ENCODE measurements around the gene SH3GL1. TPM values are rescaled to one million over a fixed set of nuclear protein-coding genes. Genes with fewer than 3 reads are reported as not detected.
A peak's percentile ranks its signal among the peaks of the same experiment; 100 is the strongest.
"Not testable (repeated sequence)": the region's sequence is repeated elsewhere in the genome, so short reads cannot be mapped to it uniquely, and the experiment has no call there.

SH3GL1 gene
- total and polyA plus RNA-seq, 5 experiments from 2014 or later, result 11.8 to 38.6 (median 20.4) TPM

DNA sequence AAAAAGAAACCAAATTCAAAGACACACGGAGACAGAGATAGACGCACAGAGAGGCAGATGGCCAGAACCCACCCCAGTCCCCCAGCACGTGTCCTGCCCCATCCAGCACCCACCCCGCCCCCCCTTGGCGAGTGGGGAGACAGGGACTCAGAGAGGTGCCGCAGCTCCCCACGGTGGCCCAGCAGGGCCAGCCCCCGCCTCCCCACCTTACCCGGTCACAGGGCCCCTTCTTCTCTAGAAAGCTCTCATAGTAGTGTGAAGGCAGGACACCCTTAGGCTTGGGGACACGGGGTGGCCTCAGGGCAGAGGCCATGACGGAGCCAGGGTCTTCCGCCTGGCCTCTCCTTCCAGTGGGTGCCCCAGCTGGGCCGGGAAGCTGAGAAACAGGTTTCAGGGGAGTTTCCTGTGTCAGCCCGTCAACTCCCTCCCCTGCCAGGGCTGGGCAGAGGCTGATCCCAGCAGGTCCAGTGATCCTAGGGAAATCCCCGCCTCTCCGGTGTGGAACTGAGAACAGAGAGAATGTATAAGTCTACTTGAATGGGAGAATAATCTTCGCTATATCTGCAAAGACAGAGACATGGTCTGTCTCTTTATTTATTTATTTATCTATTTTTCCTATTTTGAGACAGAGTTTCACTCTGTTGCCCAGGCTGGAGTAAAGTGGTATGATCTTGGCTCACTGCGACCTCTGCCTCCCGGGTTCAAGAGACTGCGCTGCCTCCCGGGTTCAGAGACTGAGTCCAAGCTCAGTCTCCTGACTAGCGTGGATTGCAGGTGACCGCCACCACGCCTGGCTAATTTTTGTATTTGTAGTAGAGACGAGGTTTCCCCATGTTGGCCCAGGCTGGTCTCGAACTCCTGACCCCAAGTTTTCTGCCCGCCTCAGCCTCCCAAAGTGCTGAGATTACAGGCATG is 61.6 kb downstream of the SH3GL1 start, which contains the start of gene STAP2:
Gene STAP2, minus strand, starts transcription at position 387 of the 915 bp plus-strand sequence. Its CDS starts 74 bp downstream, at position 313.
- Mint-ChIP-seq H3K4me1 (peaks cover 25 to 33% (median 30%) of the 10 kb centered on the region in 4 donors), H3K4me3 (peak within 1 kb of the TSS; percentile 82 to 95 (median 87)), H3K27ac (peak within 1 kb of the TSS; percentile 69 to 97 (median 92)), H3K9me3 (peaks cover 0 to 18% (median 0%) of the 10 kb centered on the region in 9 donors), H3K36me3 (peaks cover 0 to 2% (median 0%) of the 10 kb centered on the region in 3 donors), H3K27me3 (peaks cover 0 to 2% (median 0%) of the 10 kb centered on the region in 5 donors)
- ATAC-seq, result no peak
- DNase-seq, result peak in 4 of 10 donors; percentile 15 to 36 (median 28)
- POLR2A ChIA-PET, result interaction anchor here (0.9 to 1.5 kb wide), 2 partner anchors 11 to 14 kb away, joined by 4 to 6 read pairs; no protein-coding TSS in a partner anchor

DNA sequence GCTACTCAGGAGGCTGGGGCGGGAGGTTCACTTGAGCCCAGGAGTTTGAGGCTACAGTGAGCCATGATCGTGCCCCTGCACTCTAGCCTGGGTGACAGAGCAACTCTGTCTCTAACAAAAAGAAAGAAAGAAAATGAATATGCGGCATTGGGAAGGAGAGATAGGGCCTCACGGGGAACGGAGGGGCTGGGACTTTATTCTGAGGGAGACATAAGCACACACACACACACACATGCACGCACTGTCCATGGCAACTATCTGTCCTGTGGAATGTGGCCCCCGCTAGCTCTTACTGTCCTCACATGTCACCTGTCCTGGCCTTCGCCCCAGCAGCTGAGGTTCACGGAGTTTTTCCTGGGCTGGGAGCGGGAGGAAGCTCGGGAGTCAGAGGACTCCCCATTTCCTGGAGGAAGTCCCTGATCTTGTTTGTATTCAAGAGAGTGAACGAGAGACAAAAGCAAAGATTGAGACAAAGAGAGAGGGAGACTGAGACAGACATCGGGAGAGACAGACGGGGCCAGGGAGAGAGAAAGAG is 62.4 kb downstream of the SH3GL1 start:
- peaks cover 0 to 18% (median 0%) of the 10 kb centered on the region in 9 donors for H3K9me3 Mint-ChIP-seq
- peaks cover 23 to 33% (median 27%) of the 10 kb centered on the region in 4 donors for H3K4me1 Mint-ChIP-seq
- peak in 1 of 10 donors; percentile 26 for DNase-seq
- no peak for ATAC-seq
- peaks cover 0 to 2% (median 0%) of the 10 kb centered on the region in 5 donors for H3K27me3 Mint-ChIP-seq
- H3K27ac Mint-ChIP-seq, result peak overlapping the region; percentile 68 to 97 (median 92)
- peaks cover 0 to 2% (median 0%) of the 10 kb centered on the region in 3 donors for H3K36me3 Mint-ChIP-seq
- POLR2A ChIA-PET, result interaction anchor here (0.7 to 1.5 kb wide), 3 partner anchors 10 to 15 kb away, joined by 4 to 6 read pairs (median 4); no protein-coding TSS in a partner anchor
- peak overlapping the region; percentile 82 to 95 (median 87) for H3K4me3 Mint-ChIP-seq

DNA sequence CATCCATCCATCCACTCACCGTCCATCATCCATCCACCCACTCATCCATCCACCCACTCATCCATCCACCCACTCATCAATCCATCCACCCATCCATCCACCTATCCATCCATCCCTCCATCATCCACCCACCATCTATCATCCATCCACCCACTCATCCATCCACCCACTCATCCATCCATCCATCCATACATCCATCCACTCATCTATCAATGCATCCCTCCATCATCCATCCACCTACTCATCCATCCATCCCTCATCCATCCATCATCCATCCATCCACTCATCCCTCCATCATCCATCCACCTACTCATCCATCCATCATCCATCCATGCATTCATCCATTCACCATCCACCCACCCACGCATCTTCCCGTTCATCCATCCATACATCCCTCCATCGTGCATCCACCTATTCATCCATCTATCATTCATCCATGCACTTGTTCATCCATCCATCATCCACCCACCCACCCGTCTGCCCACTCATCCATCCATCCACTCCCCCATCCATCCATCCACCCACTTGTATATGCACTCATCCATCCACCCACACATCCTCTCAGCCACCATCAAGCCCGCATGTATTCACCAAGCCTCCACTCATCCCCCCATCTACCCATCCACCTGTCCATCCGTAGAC is 65.3 kb downstream of the SH3GL1 start:
- H3K4me1 Mint-ChIP-seq, result peaks cover 13 to 23% (median 21%) of the 10 kb centered on the region in 4 donors
- peak overlapping the region in 4 of 10 donors; percentile 2 to 91 (median 23) for H3K27ac Mint-ChIP-seq
- no peak overlapping the region for H3K4me3 Mint-ChIP-seq
- H3K27me3 Mint-ChIP-seq, result no peaks in the 10 kb centered on the region
- POLR2A ChIA-PET, result no interaction called here
- no peak for ATAC-seq
- peaks cover 0 to 2% (median 0%) of the 10 kb centered on the region in 3 donors for H3K36me3 Mint-ChIP-seq
- no peak for DNase-seq
- peaks cover 0 to 18% (median 0%) of the 10 kb centered on the region in 9 donors for H3K9me3 Mint-ChIP-seq

DNA sequence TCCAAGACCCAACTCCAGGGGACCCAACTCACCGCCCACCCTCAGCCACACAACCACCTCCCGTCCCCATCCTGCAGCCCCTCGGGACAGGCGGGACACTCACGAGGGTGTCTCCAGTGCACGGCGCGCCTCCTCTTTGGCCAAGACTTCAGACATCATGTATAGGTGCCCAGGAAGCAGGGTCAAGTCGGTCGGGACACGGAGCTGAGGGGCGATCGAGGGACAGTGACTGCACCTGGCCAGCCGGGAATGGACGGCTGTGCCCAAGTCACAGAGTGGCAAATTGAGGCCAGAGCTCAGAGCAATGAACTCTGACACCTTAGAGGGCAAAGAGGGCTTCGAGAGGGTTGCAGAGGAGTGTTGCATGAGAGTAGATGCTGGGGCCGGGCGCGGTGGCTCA is 70.5 kb downstream of the SH3GL1 start:
- Mint-ChIP-seq H3K4me3 (peak overlapping the region in 6 of 10 donors; percentile 18 to 85 (median 54)), H3K27me3 (peaks cover 0 to 4% (median 0%) of the 10 kb centered on the region in 5 donors), H3K27ac (peak overlapping the region in 3 of 10 donors; percentile 28 to 95 (median 74)), H3K9me3 (peaks cover 0 to 9% (median 0%) of the 10 kb centered on the region in 9 donors), H3K4me1 (peaks cover 15 to 41% (median 33%) of the 10 kb centered on the region in 4 donors), H3K36me3 (peaks cover 0 to 2% (median 0%) of the 10 kb centered on the region in 3 donors)
- DNase-seq, result no peak
- POLR2A ChIA-PET, result interaction anchor here (0.6 to 2.7 kb wide), 2 partner anchors 13 to 98 kb away, joined by 4 to 13 read pairs; partner anchors contain the start of gene MPND
- no peak for ATAC-seq

DNA sequence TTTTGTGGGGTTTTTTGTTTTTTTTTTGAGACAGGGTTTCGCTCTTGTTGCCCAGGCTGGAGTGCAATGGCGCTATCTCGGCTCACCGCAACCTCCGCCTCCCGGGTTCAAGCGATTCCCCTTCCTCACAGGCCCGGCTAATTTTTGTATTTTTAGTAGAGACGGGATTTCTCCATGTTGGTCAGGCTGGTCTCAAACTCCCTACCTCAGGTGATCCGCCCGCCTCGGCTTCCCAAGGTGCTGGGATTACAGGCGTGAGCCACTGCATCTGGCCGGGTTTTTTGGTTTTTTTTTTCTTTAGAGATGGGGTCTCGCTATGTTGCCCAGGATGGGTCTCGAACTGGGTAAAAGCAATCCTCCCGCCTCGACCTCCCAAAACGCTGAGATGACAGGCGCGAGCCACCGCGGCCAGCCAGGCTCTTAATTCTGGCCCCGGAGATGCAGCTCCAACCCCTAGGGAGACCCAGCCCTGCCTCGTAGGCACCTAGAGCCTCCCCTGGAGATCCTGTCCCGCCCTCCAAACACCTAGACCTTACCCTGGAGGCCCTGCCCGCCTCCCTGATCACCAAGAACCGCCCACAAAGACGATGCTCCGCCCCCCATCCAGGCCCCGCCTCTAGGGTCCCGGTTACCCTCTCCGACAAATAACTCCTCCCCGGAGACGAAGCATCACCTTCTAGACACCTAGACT is 71.2 kb downstream of the SH3GL1 start:
- H3K27ac Mint-ChIP-seq, result peak overlapping the region in 9 of 10 donors; percentile 62 to 98 (median 91)
- H3K36me3 Mint-ChIP-seq, ATAC-seq, H3K27me3 Mint-ChIP-seq, H3K9me3 Mint-ChIP-seq: not testable (repeated sequence)
- POLR2A ChIA-PET, result interaction anchor here (0.6 to 2.7 kb wide), 3 partner anchors 8 to 97 kb away, joined by 3 to 13 read pairs (median 4); partner anchors contain the start of gene MPND
- DNase-seq, result peak in 4 of 10 donors; percentile 37 to 51 (median 42)
- peaks cover 13 to 39% (median 33%) of the 10 kb centered on the region in 4 donors for H3K4me1 Mint-ChIP-seq
- H3K4me3 Mint-ChIP-seq, result peak overlapping the region; percentile 75 to 95 (median 85)

GRCh38 chr19:4328243-4328990 is 71.9 kb downstream of the SH3GL1 start:
- Mint-ChIP-seq H3K4me1 (peaks cover 11 to 39% (median 33%) of the 10 kb centered on the region in 4 donors), H3K27ac (peak overlapping the region; percentile 43 to 98 (median 88)), H3K9me3 (no peaks in the 10 kb centered on the region), H3K36me3 (no peaks in the 10 kb centered on the region), H3K27me3 (peaks cover 0 to 4% (median 0%) of the 10 kb centered on the region in 5 donors), H3K4me3 (peak overlapping the region; percentile 75 to 95 (median 85))
- POLR2A ChIA-PET, result interaction anchor here (0.5 to 2.7 kb wide), 10 partner anchors 8 to 640 kb away, joined by 3 to 18 read pairs (median 3); partner anchors contain the start of genes MPND and TMIGD2
- ATAC-seq (peak; percentile 82 to 87), DNase-seq (peak; percentile 87 to 99 (median 94))

DNA sequence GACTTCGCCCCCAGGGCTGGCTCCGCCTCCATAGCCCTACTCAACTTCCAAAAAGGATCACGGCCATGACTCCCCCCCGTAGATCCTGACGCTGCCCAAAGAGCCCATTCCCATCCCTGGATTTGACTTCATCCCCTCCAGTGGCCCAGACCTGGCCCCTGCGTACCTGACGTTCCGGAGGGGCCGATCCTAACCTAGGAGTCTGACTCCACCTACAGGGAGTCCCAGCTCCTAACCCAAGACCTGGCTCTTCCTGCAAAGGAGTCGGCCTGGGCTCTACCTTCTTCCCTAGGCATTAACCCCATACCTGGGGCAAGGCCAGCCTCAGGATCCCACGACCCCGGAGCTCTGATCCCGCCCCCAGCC is 72.5 kb downstream of the SH3GL1 start:
- peaks cover 11 to 39% (median 33%) of the 10 kb centered on the region in 4 donors for H3K4me1 Mint-ChIP-seq
- H3K4me3 Mint-ChIP-seq, result peak overlapping the region; percentile 71 to 95 (median 85)
- H3K9me3 Mint-ChIP-seq, result no peaks in the 10 kb centered on the region
- H3K27me3 Mint-ChIP-seq, result peaks cover 0 to 4% (median 0%) of the 10 kb centered on the region in 5 donors
- peak; percentile 16 to 28 for ATAC-seq
- no peak for DNase-seq
- H3K27ac Mint-ChIP-seq, result peak overlapping the region in 7 of 10 donors; percentile 62 to 95 (median 86)
- H3K36me3 Mint-ChIP-seq, result no peaks in the 10 kb centered on the region
- POLR2A ChIA-PET, result interaction anchor here (0.5 to 1.3 kb wide), 8 partner anchors 10 to 640 kb away, joined by 3 to 18 read pairs (median 3); partner anchors contain the start of genes MPND and TMIGD2

GRCh38 chr19:4327252-4327876 is 73.0 kb downstream of the SH3GL1 start:
- no peaks in the 10 kb centered on the region for H3K9me3 Mint-ChIP-seq
- POLR2A ChIA-PET, result interaction anchor here (0.9 to 1.3 kb wide), 6 partner anchors 16 to 639 kb away, joined by 3 to 18 read pairs (median 3); partner anchors contain the start of genes MPND and TMIGD2
- H3K36me3 Mint-ChIP-seq, result no peaks in the 10 kb centered on the region

GRCh38 chr19:4326837-4327251 is 73.5 kb downstream of the SH3GL1 start:
- Mint-ChIP-seq H3K27ac (peak overlapping the region in 2 of 10 donors; percentile 34 to 79), H3K27me3 (peaks cover 0 to 4% (median 0%) of the 10 kb centered on the region in 5 donors), H3K4me1 (peaks cover 11 to 39% (median 33%) of the 10 kb centered on the region in 4 donors), H3K36me3 (no peaks in the 10 kb centered on the region), H3K4me3 (peak overlapping the region; percentile 71 to 95 (median 85)), H3K9me3 (no peaks in the 10 kb centered on the region)
- DNase-seq (peak in 4 of 10 donors; percentile 21 to 50 (median 33)), ATAC-seq (no peak)
- POLR2A ChIA-PET, result no interaction called here

More at GRCh38 chr19:4327252-4327876, 73.0 kb downstream of the SH3GL1 start:
- Mint-ChIP-seq H3K27ac (peak overlapping the region in 7 of 10 donors; percentile 73 to 95 (median 86)), H3K27me3 (peaks cover 0 to 4% (median 0%) of the 10 kb centered on the region in 5 donors), H3K4me1 (peaks cover 11 to 39% (median 33%) of the 10 kb centered on the region in 4 donors), H3K4me3 (peak overlapping the region; percentile 71 to 95 (median 85))
- peak; percentile 37 to 84 (median 58) for DNase-seq
- peak; percentile 27 to 29 for ATAC-seq

- H3K9me3 Mint-ChIP-seq, result no peaks in the 10 kb centered on the region
- peak in 1 of 10 donors; percentile 66 for DNase-seq
- H3K27me3 Mint-ChIP-seq, result peaks cover 0 to 4% (median 0%) of the 10 kb centered on the region in 5 donors
- H3K4me3 Mint-ChIP-seq, result peak overlapping the region; percentile 40 to 93 (median 71)
- H3K36me3 Mint-ChIP-seq, result no peaks in the 10 kb centered on the region
- peaks cover 11 to 39% (median 33%) of the 10 kb centered on the region in 4 donors for H3K4me1 Mint-ChIP-seq
- POLR2A ChIA-PET, result interaction anchor here (0.5 kb wide), 1 partner anchor 107 kb away, joined by 4 read pairs; no protein-coding TSS in a partner anchor
- no peak for ATAC-seq
- peak overlapping the region in 4 of 10 donors; percentile 28 to 79 (median 40) for H3K27ac Mint-ChIP-seq
Observed at GRCh38 chr19:4326215-4326836, 74.0 kb downstream of the SH3GL1 start.
